Measurements from ENCODE around the gene CTSO.
A peak's percentile ranks its signal among the peaks of the same experiment; 100 is the strongest.
"Not testable (repeated sequence)": the region's sequence is repeated elsewhere in the genome, so short reads cannot be mapped to it uniquely, and the experiment has no call there.

The CTSO gene

GRCh38 chr4:155906554-155907247 lies 47.0 kb downstream of the CTSO start:
- DNase-seq (ENCODE audit: low spot score), result peak; percentile 88

GRCh38 chr4:155904331-155904730 lies 49.3 kb downstream of the CTSO start:
- DNase-seq (ENCODE audit: low spot score), result no peak

- no peak for DNase-seq (ENCODE audit: low spot score)
Observed at GRCh38 chr4:155903453-155903852, 50.2 kb downstream of the CTSO start, which contains the start of gene TDO2. TDO2 (plus strand) TSS chr4:155903696; CDS start chr4:155903759, 63 bp downstream.

DNA sequence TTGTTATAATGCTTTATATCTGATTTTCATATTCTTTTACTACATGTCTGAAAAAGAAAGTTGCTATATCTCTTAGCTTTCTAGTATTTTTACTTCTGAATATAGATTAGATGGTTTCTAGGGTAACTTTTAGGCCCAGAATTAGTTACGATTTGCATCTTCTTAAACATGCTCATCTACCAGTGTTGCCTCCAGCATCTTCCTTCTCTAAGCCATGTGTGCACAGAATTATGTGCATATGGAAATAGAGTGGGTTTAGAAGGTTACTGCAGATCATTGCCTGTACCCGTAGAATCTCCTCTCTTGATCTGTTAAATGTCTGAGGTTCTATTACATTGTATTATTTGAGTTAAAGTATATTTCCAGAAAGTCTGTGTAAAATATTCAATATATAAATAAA lies 52.7 kb downstream of the CTSO start:
- no peak for DNase-seq (ENCODE audit: low spot score)

DNA sequence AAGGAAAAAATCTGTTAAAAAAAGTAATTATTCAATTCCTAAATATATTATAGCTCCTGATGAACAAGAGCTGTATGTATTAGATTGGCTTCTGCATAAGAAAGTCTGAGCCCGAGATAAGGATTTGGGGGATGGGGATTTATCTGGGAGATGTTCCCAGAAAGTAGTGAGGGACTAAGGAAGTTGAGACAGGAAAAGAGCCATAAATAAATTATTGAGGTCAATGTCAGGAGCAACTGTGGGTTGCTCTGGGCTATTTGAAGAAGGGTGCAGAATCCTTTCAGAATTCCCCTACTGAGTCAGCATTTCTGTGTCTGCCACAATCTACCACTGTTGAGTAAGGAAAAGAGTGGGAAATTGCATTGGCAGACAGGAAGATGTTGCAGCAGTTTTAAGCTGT lies 53.3 kb downstream of the CTSO start:
- peak; percentile 17 for DNase-seq (ENCODE audit: low spot score)

GRCh38 chr4:155899891-155900290 lies 53.8 kb downstream of the CTSO start:
- no peak for DNase-seq (ENCODE audit: low spot score)

DNA sequence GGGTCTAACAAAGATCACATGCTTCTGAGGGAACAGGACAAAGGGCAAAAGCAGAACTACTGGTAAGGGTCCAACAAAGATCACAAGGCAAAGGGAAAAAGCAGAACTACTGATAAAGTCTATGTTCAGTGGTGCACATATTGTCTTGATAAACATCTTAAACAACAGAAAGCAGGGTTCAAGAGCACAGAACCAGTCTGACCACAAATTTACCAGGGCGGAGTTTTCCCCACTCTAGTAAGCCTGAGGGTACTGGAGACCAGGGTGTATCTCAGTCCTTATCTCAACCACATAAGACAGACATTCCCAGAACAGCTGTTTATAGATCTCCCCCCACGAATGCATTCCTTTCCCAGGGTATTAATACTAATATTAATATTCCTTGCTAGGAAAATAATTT lies 55.3 kb downstream of the CTSO start:
- not testable (repeated sequence) for DNase-seq (ENCODE audit: low spot score)

GRCh38 chr4:155891058-155891457 lies 62.6 kb downstream of the CTSO start:
- no peak for DNase-seq (ENCODE audit: low spot score)

DNA sequence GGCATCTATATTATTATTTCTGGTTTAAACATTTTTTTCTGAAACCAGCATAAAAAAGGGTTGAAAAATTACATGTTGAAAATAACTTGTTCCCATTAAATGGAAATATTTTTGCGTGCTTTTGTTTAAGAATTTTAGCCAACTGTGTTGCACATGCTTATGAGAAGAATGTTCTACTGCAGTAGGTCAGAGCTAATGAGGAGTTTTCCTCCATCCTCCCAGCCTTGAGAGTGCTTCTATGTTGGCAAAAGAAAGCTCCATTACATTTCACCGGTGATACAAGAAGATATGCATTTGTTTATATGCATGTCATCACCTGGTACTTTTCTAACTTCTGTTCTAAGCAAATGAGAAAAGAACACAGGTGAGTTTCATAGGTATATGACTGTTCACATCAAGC lies 63.7 kb downstream of the CTSO start:
- no peak for DNase-seq (ENCODE audit: low spot score)

- peak; percentile 78 for DNase-seq (ENCODE audit: low spot score)
Observed at GRCh38 chr4:155889031-155889793, 64.5 kb downstream of the CTSO start.

GRCh38 chr4:155887847-155888570 lies 65.7 kb downstream of the CTSO start:
- no peak for DNase-seq (ENCODE audit: low spot score)

DNA sequence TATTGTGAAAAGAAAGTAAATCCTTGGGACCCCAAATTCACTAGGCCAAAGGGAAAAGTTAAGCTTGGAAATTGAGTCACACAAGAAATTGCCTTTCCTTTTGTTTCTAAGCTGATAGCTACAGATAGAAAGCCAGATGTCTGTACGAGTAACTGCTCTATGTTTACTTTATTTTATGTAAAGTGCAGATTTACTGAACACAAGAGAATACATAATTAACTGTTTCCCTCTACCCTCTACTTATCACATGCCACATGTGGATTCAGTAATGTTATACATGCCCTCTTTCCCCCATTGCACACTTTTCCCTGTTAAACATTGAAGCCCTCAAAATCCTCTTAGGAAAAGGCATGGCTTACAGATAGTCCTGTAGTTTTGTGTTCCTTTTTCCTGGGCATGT lies 66.6 kb downstream of the CTSO start:
- DNase-seq (ENCODE audit: low spot score), result no peak

GRCh38 chr4:155885666-155886065 lies 68.0 kb downstream of the CTSO start:
- DNase-seq (ENCODE audit: low spot score), result no peak

GRCh38 chr4:155883895-155884294 lies 69.8 kb downstream of the CTSO start:
- DNase-seq (ENCODE audit: low spot score), result no peak

DNA sequence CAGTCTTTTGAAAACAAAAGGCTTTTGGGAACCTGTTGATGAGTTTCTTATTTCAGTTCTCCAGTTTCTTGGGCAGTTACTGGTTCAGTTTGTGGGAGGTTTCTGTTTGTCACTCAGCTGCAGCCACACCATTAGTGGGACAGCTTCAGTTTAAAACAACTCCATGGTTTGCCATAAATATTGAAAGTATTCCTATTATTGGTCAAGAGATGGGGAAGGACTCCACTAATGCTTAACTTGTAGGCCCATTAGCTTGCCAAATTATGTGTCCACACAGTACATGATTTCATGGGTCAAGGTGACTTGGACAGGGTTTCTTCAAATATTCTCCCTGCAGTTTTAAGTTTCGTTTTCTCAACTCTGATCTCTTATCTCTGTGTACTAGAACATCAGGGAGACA lies 72.1 kb downstream of the CTSO start:
- DNase-seq (ENCODE audit: low spot score), result no peak

DNA sequence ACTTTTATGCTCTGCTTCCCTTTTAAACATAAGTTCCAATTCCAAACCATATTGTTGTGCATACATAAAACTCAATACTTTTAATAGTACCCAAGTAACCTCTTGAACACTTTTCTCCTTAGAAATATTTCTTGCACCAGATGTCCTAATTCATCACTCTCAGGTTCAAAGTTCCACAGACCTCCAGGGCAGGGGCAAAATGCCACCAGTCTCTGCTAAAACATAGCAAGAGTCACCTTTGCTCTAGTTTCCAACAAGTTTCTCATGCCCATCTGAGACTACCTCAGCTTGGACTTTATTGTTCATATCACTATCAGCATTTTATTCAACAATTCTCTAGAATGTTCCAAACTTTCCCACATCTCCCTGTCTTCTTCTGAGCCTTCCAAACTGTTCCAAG lies 73.9 kb downstream of the CTSO start:
- no peak for DNase-seq (ENCODE audit: low spot score)

GRCh38 chr4:155878611-155879010 lies 75.1 kb downstream of the CTSO start:
- DNase-seq (ENCODE audit: low spot score), result no peak

DNA sequence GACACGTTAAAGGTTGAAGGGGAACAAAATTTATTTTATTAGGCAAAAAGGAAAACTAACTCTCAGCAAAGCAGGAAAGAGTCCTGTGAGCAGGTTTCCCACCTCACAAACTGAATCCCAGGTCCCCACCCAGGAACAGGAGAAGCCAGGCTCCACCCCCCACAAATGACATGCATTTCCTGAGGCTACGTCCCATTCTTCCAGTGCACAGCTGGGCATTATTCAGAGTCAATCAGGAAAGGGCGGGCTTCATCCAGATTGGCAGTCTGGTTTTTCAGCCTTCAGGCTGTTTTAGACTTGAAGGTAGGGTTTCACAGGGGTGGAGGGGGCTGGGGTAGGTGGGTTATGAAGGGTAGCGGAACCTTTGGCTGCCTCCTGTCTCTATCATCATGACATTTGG lies 75.7 kb downstream of the CTSO start:
- DNase-seq (ENCODE audit: low spot score), result no peak

- DNase-seq (ENCODE audit: low spot score), result no peak
Observed at GRCh38 chr4:155875878-155876277, 77.8 kb downstream of the CTSO start.

All from AG08395 (cell line).